GM21619 (cell line): ENCODE results near the gene MORN5.

Source experiments
- ATAC-seq: cut with Tn5 transposase; IDR thresholded peaks from one replicate; pipeline ENCODE4 v1.9.1; 2021; ENCODE audit not compliant: unreplicated experiment

The MORN5 gene

GRCh38 chr9:122228568-122229484, 69.1 kb downstream of the MORN5 start, which contains the start of gene LHX6:
TSS of gene LHX6 (minus strand) at chr9:122228957. CDS start at chr9:122228740, 217 bp downstream.
- ATAC-seq: no peak

- ATAC-seq: no peak
These were observed 69.8 kb downstream of the MORN5 start for GRCh38 chr9:122229485-122229837.

GRCh38 chr9:122232796-122233306, 73.1 kb downstream of the MORN5 start:
- ATAC-seq: no peak

- no peak for ATAC-seq
These were observed 74.5 kb downstream of the MORN5 start for GRCh38 chr9:122234022-122234748.

GRCh38 chr9:122236681-122237080, 77.0 kb downstream of the MORN5 start:
- no peak for ATAC-seq

GRCh38 chr9:122239722-122240121, 80.0 kb downstream of the MORN5 start:
- no peak for ATAC-seq

- ATAC-seq: no peak
These were observed 84.6 kb downstream of the MORN5 start for GRCh38 chr9:122244349-122244748.

- no peak for ATAC-seq
These were observed 87.0 kb downstream of the MORN5 start for GRCh38 chr9:122246666-122247065.

GRCh38 chr9:122248448-122248865, 88.7 kb downstream of the MORN5 start:
- ATAC-seq: no peak
